Right lobe of liver (tissue), 4 donors: ENCODE measurements around the gene TENM3.

Experiments
- CTCF ChIP-seq, 4 donors: fragments of 200-600 bp in 3 of 4; fragments of 450-650 bp in 1 of 4; IDR thresholded peaks; one replicate each; pipeline versions ENCODE4 v1.5.1 to v1.8.0; 2016 to 2022; ENCODE audit warnings: antibody characterized with exemption in 4 of 4, mild to moderate bottlenecking in 2 of 4
- POLR2A ChIP-seq: fragments of 450-650 bp; IDR thresholded peaks from one replicate; pipeline ENCODE4 v1.6.1; 2017; ENCODE audit warnings: antibody characterized with exemption, mild to moderate bottlenecking
- donor health status: DM: no; HTN: no; CAD: no.
- donor health status: DM: no; HTN: no; CAD: no.
- donor health status: DM: no; HTN: yes; CAD: no.

- TF ChIP-seq POLR2A (no peak), CTCF (IDR thresholded peaks at IDR 0.05) (no peak)
Observed at GRCh38 chr4:182483685-182484084, 240.5 kb downstream of the TENM3 start.
